Adrenal gland (tissue), 5 donors: ENCODE data around the gene THADA.
A peak's percentile ranks its signal among the peaks of the same experiment; 100 is the strongest.

Source experiments
- CTCF ChIP-seq, 6 experiments: fragments of 450-650 bp in 4 of 6; fragments of 200-600 bp in 2 of 6; sonication (generic) in 1 of 6; IDR thresholded peaks; 1 replicate in 5 of 6; 2 replicates in 1 of 6; pipeline versions ENCODE4 v1.5.1 to v1.8.0; 2016 to 2021; ENCODE audit warnings: antibody characterized with exemption in 6 of 6, mild to moderate bottlenecking in 2 of 6, moderate library complexity in 1 of 6
- POLR2A ChIP-seq, 2 donors: fragments of 450-650 bp; IDR thresholded peaks; one replicate each; pipeline ENCODE4 v1.6.1; 2017; ENCODE audit warnings: antibody characterized with exemption in 2 of 2, mild to moderate bottlenecking in 2 of 2, moderate library complexity in 1 of 2
- donor health status: DM: no; HTN: no; CAD: no.

DNA sequence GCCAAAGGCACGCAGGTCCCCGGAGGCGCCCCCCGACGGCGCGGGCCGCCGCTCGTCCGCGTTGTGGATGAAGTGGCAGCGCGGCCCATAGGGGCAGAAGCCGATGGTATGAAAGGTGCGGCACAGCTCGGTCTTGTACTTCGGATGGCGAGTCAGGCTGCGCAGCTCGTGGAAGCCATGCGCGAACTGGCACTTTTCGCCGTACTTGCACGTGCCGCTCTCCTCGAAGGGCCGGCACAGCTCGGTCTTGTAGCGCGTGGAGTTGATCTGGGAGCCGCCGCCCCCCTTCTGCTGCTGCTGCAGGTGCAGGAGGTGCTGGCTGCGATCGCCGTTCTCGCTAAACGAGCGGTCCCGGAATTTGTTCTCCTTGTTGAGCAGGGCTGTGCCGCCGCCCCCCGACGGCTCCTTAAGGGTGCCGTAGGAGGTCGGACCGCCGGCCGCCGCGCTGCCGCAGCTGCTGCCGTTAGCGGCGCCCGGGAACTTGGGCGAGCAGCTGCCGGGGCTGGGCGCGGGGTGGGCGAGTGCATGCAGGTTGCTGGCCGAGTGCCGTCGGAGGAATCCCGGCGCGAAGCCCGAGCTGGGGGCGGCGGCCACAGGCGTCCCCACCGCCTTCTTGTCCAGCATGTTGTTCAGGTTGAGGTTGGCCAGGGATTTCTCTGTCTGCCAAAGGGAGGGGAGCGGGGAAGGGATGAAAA is 370.6 kb downstream of the THADA start:
- peak in 1 of 2 donors; percentile 5 for TF ChIP-seq POLR2A (IDR thresholded peaks at IDR 0.05)
- TF ChIP-seq CTCF (IDR thresholded peaks at IDR 0.05) = peak in 1 of 6 experiments; percentile 9
